ENCODE measurements around the gene SOX18. TPM values are rescaled to one million over a fixed set of nuclear protein-coding genes. Genes with fewer than 3 reads are reported as not detected.

Gene SOX18
- total and polyA plus RNA-seq, 2 of the 13 experiments (the other 11 are each of a cell fraction or from before 2014, with no cell fraction given): 1.6 to 1.9 TPM

GRCh38 chr20:64069614-64070243 is 20.3 kb upstream of the SOX18 start (continued):
- TF ChIP-seq ZHX1 (CRISPR knock-in tag; IDR thresholded peaks at IDR 0.05; ENCODE audit: low read depth) (no peak), KLF16 (CRISPR knock-in tag; IDR thresholded peaks at IDR 0.05) (peak in 1 of 2 experiments; percentile 26; a peak in 1 of 4 replicates), ERF (CRISPR knock-in tag; IDR thresholded peaks at IDR 0.05) (peak; percentile 67; the same call in 1 of the 2 replicates), ZNF280B (CRISPR knock-in tag; IDR thresholded peaks at IDR 0.05; ENCODE audit: borderline replicate concordance) (0 out of 2 replicates have a peak, but pooled peaks have one; percentile 15), FOXM1 (CRISPR knock-in tag; IDR thresholded peaks at IDR 0.05) (no peak), MAFK (conservative IDR thresholded peaks at IDR 0.05 in 1 of 2, IDR thresholded peaks at IDR 0.05 in 1 of 2; ENCODE audit: low read length in 2 of 2) (no peak), ZNF501 (CRISPR knock-in tag; IDR thresholded peaks at IDR 0.05) (peak; percentile 73; the same call in 1 of the 2 replicates), THAP7 (CRISPR knock-in tag; IDR thresholded peaks at IDR 0.05) (no peak), SP2 (CRISPR knock-in tag; IDR thresholded peaks at IDR 0.05) (no peak; the same call in 1 of the 2 replicates), RAD21 (CRISPR knock-in tag; IDR thresholded peaks at IDR 0.05) (peak; percentile 91), CCDC6 (CRISPR knock-in tag; IDR thresholded peaks at IDR 0.05) (no peak), BCLAF1 (IDR thresholded peaks at IDR 0.05) (no peak), PRDM4 (CRISPR knock-in tag; IDR thresholded peaks at IDR 0.05; ENCODE audit: borderline replicate concordance) (no peak)

All from HepG2 (cell line).